NOMO-1 treated with dmso at 0.1 percent for 144 hours (cell line): Measurements from ENCODE around the gene SIDT2.
A peak's percentile ranks its signal among the peaks of the same experiment; 100 is the strongest.
"Not testable (repeated sequence)": the region's sequence is repeated elsewhere in the genome, so short reads cannot be mapped to it uniquely, and the experiment has no call there.

Experiments used
- DNase-seq: peaks from one replicate; lab custom pipeline; 2025; ENCODE audit not compliant: unreplicated experiment; lab: John Stamatoyannopoulos, UW

The SIDT2 gene

GRCh38 chr11:117171404-117172061, 7.0 kb upstream of the SIDT2 start:
- DNase-seq = no peak

- no peak for DNase-seq
Observed at GRCh38 chr11:117172724-117173421, 5.7 kb upstream of the SIDT2 start.

- DNase-seq = no peak
Observed at GRCh38 chr11:117175104-117175503, 3.4 kb upstream of the SIDT2 start.

- DNase-seq = no peak
Observed at GRCh38 chr11:117175781-117176180, 2.8 kb upstream of the SIDT2 start.

DNA sequence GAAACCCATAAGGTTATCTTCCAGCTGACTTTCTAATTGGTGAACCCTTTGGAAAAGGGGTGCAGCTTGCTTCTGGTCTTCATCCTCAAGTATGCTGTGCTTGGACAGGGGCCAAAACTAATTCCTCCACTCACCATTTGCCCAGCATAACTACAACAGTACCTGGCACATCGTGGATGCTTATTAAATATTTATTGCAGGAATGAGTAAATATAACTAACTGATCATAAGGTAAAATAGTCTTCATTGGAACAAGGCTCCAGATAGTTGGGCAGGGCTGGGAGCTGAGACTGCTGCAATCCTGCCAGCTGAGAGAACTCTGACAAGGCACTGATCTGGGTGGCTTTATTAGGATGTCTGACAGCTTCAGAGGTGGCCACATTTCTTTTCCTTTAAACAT, 2.4 kb upstream of the SIDT2 start:
- no peak for DNase-seq

GRCh38 chr11:117177534-117178209, 871 bp upstream of the SIDT2 start:
- DNase-seq = no peak

GRCh38 chr11:117179048-117179999, 781 bp downstream of the SIDT2 start:
- no peak for DNase-seq

- no peak for DNase-seq
Observed at GRCh38 chr11:117180020-117180419, 1.5 kb downstream of the SIDT2 start.

DNA sequence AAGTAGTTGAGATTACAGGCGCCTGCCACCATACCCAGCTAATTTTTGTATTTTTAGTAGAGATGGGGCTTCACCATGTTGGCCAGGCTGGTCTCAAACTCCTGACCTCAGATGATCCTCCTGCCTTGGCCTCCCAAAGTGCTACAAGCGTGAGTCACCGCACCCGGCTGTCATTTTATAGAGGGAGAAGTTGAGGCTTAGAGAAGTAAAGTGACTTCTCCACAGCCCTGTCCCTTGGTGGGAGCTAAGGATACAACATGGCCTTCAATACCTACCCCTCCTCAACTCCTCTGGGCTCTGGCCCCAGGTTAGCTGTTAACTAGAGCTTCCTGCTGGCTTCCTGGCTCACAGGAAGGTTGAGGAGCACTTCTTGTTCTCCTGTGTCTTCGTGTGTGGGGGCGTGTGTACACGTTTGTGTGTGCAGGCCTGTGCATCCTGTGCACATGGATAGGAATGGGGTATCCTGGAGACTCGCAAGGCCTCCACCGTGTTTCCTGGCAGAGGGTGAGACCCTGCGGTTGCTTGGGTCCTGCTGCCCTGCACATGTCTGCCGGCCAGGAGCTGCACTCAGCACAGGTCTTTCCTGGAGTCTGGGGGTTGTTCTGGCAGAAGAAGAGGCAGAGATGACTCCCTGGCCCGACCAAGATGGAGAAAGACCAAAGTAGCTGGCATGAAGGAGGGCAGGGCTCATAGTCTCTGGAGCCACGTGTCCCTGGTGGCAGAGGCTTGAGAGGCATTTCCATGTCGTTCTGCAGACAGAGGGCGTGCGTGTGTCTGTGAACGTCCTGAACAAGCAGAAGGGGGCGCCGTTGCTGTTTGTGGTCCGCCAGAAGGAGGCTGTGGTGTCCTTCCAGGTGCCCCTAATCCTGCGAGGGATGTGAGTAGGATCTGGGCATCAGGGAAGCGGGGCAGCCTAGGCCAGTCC, 2.4 kb downstream of the SIDT2 start:
- peak; percentile 53 for DNase-seq

DNA sequence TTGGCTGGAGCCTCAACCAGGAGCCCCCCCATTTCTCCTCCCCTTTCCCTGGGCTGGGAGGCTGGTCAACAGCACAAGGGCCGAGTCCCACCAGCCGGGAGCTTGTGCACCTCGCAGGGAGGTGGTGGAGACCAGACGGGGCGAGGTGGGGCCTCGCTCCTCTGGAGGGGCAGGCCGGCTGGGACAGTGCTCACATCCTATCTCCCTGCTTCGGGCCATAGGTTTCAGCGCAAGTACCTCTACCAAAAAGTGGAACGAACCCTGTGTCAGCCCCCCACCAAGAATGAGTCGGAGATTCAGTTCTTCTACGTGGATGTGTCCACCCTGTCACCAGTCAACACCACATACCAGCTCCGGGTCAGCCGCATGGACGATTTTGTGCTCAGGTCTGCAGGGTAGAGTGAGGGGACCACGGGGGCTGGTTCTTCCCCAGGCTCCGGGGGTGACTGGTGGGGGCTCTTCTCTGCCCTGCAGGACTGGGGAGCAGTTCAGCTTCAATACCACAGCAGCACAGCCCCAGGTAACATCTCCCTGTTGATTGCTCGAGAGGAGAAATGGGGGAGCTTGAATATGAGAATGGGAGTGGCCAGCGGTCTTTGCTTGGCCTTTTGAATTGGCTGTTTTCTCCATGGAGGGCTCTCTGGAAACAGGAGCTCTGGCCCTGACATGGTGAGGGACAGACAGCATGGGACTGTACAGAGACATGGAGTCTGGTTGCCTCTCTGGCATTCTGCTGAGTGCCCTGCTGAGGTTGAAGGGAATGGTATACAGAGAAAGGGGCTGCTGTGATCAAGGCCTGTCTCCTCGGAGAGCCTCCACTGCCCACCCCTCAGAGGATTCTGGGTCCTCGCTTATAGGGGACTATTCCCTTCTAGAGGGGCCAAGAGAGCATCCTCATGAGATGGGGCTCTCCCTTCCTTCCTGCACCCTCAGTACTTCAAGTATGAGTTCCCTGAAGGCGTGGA, 3.3 kb downstream of the SIDT2 start:
- DNase-seq = no peak

DNA sequence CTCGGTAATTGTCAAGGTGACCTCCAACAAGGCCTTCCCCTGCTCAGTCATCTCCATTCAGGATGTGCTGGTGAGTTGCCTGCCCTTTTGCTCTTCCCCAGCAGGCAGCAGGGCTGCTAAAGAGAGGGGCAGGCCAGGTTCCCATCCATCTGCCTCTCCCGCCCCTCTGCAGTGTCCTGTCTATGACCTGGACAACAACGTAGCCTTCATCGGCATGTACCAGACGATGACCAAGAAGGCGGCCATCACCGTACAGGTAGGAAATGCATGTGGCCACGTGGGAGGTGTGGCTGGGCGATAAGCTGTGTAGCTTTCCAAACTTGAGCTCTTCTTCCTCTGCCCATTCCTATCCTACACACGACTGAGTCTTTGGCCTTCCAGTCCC, 4.0 kb downstream of the SIDT2 start:
- DNase-seq = no peak

DNA sequence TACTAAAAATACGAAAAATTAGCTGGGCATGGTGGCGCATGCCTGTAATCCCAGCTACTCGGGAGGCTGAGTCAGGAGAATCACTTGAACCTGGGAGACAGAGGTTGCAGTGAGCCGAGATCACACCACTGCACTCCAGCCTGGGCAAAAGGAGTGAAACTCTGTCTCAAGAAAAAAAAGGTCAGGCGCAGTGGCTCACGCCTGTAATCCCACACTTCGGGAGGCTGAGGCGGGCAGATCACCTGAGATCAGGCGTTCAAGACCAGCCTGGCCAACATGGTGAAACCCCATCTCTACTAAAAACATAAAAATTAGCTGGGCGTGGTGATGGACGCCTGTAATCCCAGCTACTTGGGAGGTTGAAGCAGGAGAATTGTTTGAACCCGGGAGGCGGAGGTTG, 4.6 kb downstream of the SIDT2 start:
- not testable (repeated sequence) for DNase-seq

DNA sequence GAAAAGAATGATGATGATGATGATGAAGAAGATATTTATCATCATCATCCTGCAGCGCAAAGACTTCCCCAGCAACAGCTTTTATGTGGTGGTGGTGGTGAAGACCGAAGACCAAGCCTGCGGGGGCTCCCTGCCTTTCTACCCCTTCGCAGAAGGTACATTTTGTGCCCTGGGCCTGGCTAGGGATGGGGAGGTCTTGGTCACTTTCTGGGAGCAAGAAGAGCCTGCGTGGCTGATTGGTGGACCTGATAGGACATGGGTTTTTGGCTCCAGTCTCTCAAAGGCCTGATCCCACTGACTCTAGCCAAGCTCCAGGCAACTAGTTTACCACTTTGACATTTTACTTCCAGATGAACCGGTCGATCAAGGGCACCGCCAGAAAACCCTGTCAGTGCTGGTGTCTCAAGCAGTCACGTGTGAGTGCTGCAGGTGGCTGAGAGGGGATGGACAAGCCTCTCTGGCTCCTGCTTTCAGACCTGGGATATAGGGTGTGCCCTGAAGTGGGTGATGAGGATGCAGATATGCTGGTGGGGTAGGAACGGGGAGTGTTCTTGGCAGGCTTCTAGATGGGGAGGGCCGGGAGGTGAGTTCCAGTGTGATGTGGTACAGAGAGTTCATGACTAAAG, 5.3 kb downstream of the SIDT2 start:
- DNase-seq = no peak

DNA sequence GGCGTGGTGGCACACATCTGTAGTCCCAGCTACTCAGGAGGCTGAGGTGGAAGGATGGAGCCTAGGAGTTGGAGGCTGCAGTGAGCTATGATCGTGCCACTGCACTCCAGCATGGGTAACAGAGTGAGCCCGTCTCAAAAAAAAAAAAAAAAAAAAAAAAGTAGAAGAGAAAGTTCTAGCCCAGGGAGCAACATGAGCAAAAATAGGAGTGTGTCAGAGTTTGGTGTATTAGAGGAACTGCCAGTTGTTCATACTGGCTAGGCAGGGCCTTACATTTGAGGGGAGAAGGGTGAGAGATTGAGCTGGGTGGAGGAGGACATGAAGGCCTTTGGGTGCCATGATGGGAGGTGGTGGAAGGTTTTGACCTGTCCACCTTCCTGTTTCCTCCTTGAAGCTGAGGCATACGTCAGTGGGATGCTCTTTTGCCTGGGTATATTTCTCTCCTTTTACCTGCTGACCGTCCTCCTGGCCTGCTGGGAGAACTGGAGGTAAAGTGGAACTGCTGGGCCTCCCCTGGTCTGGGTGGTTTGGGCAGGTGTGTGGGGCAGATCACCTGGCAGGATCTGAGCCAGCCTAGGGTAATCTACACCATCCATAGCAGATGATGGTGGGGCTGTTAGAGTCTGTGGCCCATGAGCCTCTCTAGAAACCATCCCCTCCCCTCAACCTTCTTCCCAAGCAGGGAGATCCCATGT, 7.3 kb downstream of the SIDT2 start:
- peak; percentile 67 for DNase-seq

DNA sequence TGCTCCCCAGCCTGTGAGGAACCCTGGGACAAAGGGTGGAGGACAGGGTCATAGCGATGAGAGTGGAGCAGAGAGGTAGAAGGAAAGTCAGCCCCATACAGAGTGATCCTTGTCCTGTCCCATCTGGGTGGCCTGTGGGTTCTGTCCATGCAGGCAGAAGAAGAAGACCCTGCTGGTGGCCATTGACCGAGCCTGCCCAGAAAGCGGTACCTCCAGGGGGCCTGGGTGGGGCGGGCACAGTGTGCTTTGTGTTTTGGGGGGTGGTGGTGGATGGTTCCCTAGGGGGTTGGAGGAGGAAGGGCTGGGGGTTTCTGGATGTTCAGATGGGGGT, 7.9 kb downstream of the SIDT2 start:
- no peak for DNase-seq

DNA sequence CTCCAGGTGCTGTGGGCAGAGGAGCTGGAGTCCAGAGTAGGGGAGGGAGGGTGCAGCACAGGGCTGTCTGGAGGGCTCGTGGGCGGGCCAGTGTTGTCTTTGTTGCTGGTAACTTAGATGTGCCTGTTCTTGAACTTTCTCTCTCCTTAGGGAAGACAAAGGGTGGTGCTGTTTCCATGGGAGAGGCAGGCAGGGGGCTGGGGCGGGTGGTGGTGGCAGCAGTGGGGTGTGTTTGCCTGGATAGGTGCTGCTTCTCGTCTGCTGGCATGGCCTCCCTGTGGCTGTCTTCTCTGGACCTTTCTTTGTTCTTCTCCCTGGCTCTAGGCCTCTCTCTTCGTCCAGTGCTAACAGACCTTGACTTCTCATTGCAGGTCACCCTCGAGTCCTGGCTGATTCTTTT, 8.5 kb downstream of the SIDT2 start:
- no peak for DNase-seq

DNA sequence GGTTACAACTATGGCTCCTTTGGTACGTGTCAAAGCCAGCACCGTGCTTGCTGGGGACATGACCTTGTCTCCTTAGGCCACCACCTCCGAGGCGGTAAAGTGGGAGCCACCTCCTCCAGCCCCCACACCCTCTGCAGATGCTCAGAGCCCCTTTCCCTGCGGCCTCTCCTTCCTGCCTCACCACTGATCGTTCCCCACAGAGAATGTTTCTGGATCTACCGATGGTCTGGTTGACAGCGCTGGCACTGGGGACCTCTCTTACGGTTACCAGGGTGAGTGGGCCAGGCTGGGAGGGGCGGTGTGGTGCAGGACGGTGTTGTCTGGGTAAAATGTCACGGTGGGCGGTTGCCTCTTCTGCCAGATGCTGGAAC, 8.9 kb downstream of the SIDT2 start:
- no peak for DNase-seq

- no peak for DNase-seq
Observed at GRCh38 chr11:117187799-117188481, 9.4 kb downstream of the SIDT2 start.
